Kidney epithelial cell (primary cell): Measurements from ENCODE around the gene FLNB. TPM values are rescaled to one million over a fixed set of nuclear protein-coding genes. Genes with fewer than 3 reads are reported as not detected.

Experiments
- DNase-seq: peaks from one replicate; pipeline ENCODE4 v3.0.0-alpha.2; 2010; ENCODE audit warnings: low read depth
- H3K27me3 ChIP-seq: 2 replicates; pipeline ENCODE4 v1.6.0; 2011; ENCODE audit warnings: low read length; ENCODE audit not compliant: control insufficient read depth, insufficient read depth
- H3K36me3 ChIP-seq: 2 replicates; pipeline ENCODE4 v1.5.1; 2011; ENCODE audit warnings: low read length; ENCODE audit not compliant: control insufficient read depth, insufficient read depth
- H3K4me3 ChIP-seq: 2 replicates; pipeline ENCODE4 v1.5.1; 2011; ENCODE audit warnings: low read depth, mild to moderate bottlenecking, control low read depth, low read length
- total RNA-seq: library from RNA; depleted of rRNA; stranded (reverse); fragments of >200 nt; gene quantifications from 2 replicates; pipeline ENCODE4 v1.2.3, GENCODE V29; 2015
- TF ChIP-seq, protein P1 (sequence below): IDR thresholded peaks from 2 replicates; pipeline ENCODE4 v1.5.1; 2011; ENCODE audit warnings: mild to moderate bottlenecking, moderate library complexity, low read length, control low read depth, inconsistent platforms; ENCODE audit not compliant: insufficient read depth, poor library complexity, severe bottlenecking

The FLNB gene
- total RNA-seq, 1 donor from 2014 or later = 536 TPM

DNA sequence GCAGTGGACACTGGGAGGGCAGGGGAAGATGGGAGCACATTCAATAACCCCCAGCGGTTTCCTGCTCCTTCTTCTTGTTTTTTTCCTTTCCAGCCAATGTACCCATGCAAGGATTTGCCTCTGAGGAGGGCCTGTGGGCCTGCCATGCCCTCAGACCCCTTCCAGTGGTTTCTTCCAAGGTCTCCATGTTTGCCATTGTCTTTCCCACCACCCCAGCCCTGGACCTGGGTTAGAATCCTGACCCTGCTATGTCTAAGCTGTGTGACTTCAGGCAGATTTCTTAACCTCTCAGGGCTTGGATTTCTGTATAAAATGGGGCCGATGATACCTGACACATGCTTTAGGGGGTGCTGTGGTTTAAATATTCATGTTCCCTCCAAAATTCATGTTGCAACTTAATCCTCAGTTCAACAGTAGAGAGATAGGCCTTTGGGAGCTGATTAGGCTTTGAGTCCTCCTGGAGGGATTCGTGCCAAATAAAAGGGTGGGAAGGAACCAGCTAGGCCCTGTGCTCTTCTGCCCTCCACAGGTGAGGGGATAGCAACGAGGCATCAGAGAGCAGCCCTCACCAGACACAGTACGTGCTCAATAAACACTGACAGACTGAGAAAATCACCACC is 46.3 kb upstream of the FLNB start:
- no peak overlapping the region for H3K4me3 ChIP-seq
- TF ChIP-seq, protein P1, sequence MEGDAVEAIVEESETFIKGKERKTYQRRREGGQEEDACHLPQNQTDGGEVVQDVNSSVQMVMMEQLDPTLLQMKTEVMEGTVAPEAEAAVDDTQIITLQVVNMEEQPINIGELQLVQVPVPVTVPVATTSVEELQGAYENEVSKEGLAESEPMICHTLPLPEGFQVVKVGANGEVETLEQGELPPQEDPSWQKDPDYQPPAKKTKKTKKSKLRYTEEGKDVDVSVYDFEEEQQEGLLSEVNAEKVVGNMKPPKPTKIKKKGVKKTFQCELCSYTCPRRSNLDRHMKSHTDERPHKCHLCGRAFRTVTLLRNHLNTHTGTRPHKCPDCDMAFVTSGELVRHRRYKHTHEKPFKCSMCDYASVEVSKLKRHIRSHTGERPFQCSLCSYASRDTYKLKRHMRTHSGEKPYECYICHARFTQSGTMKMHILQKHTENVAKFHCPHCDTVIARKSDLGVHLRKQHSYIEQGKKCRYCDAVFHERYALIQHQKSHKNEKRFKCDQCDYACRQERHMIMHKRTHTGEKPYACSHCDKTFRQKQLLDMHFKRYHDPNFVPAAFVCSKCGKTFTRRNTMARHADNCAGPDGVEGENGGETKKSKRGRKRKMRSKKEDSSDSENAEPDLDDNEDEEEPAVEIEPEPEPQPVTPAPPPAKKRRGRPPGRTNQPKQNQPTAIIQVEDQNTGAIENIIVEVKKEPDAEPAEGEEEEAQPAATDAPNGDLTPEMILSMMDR = peak; percentile 22
- no peaks in the 10 kb centered on the region for H3K36me3 ChIP-seq
- H3K27me3 ChIP-seq = no peaks in the 10 kb centered on the region
- DNase-seq = no peak

GRCh38 chr3:57962448-57962834 is 45.8 kb upstream of the FLNB start:
- H3K4me3 ChIP-seq = no peak overlapping the region
- no peaks in the 10 kb centered on the region for H3K27me3 ChIP-seq
- DNase-seq = no peak
- TF ChIP-seq, protein P1 = no peak
- H3K36me3 ChIP-seq = no peaks in the 10 kb centered on the region

DNA sequence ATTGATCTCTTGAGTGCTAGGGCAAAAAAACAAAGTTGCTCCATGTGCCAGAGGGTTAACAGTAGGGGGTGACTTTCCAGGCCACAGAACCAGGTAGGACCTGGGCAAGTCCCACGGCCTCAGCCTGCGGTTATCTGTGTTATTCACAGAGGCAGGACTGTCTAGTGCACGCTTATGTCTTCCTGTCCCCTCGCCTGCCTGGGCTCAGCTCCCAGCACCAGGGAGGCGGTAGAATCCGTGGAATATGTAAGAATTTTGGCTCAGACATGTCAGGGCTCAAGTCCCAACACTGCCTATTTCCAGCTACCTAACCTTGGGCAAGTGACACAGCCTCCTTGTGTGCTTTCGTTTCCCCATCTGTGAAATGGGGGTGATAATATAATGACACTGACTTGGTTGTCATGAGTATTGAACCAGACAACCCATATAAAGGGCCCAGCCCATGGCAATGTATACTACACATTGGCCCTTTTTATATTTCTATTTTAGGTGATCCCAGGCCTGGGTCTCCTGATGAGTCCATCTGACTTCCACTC is 44.3 kb upstream of the FLNB start:
- TF ChIP-seq, protein P1 = no peak
- H3K36me3 ChIP-seq = no peaks in the 10 kb centered on the region
- H3K27me3 ChIP-seq = no peaks in the 10 kb centered on the region
- H3K4me3 ChIP-seq = no peak overlapping the region
- no peak for DNase-seq

DNA sequence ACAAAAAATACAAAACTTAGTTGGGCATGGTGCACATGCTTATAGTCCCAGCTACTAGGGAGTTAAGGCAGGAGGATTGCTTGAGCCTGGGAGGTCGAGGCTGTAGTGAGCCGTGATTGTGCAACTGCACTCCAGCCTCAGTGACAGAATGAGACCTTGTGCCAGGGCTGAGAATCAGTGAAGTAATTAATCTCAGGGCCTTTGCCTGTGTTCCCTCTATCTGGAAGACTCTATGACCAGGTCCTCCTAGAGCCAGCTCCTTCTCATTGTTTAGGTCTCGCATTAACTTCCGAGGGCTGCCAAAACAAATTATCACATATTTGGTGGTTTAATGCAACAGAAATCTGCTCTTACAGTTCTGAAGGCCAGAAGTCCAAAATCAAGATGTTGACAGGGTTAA is 41.4 kb upstream of the FLNB start:
- no peaks in the 10 kb centered on the region for H3K36me3 ChIP-seq
- DNase-seq = no peak
- no peaks in the 10 kb centered on the region for H3K27me3 ChIP-seq
- TF ChIP-seq, protein P1 = no peak
- H3K4me3 ChIP-seq = no peak overlapping the region

- TF ChIP-seq, protein P1 = no peak
- no peaks in the 10 kb centered on the region for H3K36me3 ChIP-seq
- DNase-seq = no peak
- H3K4me3 ChIP-seq = no peak overlapping the region
- no peaks in the 10 kb centered on the region for H3K27me3 ChIP-seq
Observed at GRCh38 chr3:57967590-57967989, 40.6 kb upstream of the FLNB start.

- no peak overlapping the region for H3K4me3 ChIP-seq
- no peak for DNase-seq
- TF ChIP-seq, protein P1 = no peak
- no peaks in the 10 kb centered on the region for H3K36me3 ChIP-seq
- no peaks in the 10 kb centered on the region for H3K27me3 ChIP-seq
Observed at GRCh38 chr3:57968501-57968900, 39.7 kb upstream of the FLNB start.
